NB4 (cell line): Measurements from ENCODE around the gene BAIAP2.
A peak's percentile ranks its signal among the peaks of the same experiment; 100 is the strongest.

Experiments used
- DNase-seq: peaks from one replicate; pipeline ENCODE4 v3.0.0; 2010; ENCODE audit warnings: low read depth
- H3K4me3 ChIP-seq: one replicate; pipeline ENCODE4 v1.5.1; 2011; ENCODE audit warnings: mild to moderate bottlenecking, low read depth, low read length, moderate library complexity
- MYC ChIP-seq: IDR thresholded peaks from 2 replicates; pipeline ENCODE4 v1.6.1; 2011; ENCODE audit warnings: low read depth, low read length
- POLR2A ChIP-seq: IDR thresholded peaks from 2 replicates; pipeline ENCODE4 v1.6.1; 2011; ENCODE audit warnings: mild to moderate bottlenecking; ENCODE audit not compliant: insufficient read length; ENCODE audit errors: extremely low read depth
- TF ChIP-seq, protein P1 (sequence below): IDR thresholded peaks from 2 replicates; pipeline ENCODE4 v1.6.1; 2011; ENCODE audit warnings: low read depth, low read length
- TF ChIP-seq, protein P2 (sequence below): IDR thresholded peaks from one replicate; pipeline ENCODE4 v1.5.1; 2012; ENCODE audit warnings: low read depth, low read length

BAIAP2 gene

DNA sequence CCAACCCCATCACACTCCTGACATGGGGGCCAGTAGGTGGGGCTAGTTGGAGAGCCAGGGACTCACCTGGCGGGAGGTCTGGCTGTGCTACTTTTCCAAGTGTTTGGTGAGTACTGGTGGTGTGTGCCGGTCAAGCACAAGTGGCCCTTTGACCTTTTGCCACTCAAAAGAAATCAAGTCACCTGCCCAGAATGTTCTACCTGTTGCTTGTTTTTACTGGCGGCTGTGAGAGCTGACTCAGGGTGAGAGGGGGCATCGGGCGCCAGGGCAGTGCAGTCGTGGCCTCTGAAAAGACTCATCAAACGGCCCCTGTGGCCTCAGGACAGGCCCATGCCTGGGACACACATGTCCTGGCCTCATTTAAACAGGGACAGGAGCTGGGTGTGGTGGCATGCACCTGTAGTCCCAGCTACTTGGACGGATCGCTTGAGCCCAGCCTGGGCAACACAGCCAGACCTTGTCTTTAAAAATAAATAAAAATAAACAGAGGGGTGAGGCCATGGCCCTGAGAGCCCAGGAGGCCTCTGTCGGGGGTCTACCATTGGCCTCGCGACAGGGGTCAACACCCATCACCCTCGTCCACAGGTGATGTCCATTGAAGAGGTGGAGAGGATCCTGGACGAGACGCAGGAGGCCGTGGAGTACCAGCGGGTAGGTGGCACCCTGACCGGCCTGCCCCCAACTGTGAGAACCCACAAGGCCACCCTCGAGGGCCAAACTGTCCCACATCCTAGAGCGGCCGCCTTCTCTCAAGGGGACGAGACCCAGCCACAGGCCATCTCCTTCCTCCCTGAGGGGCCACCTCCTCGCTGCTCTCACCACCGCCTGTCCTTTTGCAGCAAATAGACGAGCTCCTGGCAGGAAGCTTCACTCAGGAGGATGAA, 38.3 kb upstream of the BAIAP2 start:
- H3K4me3 ChIP-seq, result no peak overlapping the region
- no peak for DNase-seq
- 0 out of 2 replicates have a peak, but pooled peaks have one; percentile 12 for TF ChIP-seq MYC
- TF ChIP-seq, protein P1, sequence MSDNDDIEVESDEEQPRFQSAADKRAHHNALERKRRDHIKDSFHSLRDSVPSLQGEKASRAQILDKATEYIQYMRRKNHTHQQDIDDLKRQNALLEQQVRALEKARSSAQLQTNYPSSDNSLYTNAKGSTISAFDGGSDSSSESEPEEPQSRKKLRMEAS, result no peak
- no peak for TF ChIP-seq POLR2A

DNA sequence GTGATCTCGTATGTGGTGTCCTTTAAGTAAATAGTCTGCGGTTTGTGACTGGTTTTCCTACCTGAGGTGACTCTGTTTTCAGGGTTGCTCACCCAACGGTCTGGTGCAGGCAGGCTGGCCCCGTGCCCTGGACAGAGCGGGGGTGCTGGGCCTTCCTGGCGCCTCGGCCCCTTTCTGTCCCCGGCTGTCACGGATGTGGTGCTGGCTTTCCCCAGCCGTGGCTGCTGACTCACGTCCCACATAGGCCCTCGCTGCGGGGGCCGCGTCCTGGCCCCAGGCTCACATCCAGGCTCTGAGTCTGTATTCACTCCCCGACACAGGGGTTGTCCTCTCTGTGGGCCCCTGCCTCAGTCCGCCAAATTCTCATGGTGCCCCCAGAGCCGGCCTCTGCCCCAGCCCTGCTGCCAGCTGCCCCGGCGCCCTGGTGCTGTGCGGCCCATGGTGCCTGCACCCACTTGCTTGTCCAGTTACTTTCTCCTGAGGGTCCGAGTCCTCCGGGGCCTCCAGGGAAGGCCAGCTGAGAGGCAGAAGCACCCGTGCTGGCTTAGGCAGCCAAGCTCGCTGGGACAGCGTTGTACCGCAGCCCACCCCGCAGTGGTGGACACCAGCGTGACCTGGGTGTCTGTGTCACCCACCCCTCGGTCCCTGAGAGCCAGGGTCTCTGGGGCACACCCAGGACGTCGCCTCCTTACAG, 37.4 kb upstream of the BAIAP2 start:
- peak overlapping the region; percentile 11 for H3K4me3 ChIP-seq
- DNase-seq, result peak; percentile 96
- TF ChIP-seq MYC (no peak; the same call in 1 of the 2 replicates), POLR2A (no peak)
- TF ChIP-seq, protein P1, result peak; percentile 37; the same call in 1 of the 2 replicates
- TF ChIP-seq, protein P2, sequence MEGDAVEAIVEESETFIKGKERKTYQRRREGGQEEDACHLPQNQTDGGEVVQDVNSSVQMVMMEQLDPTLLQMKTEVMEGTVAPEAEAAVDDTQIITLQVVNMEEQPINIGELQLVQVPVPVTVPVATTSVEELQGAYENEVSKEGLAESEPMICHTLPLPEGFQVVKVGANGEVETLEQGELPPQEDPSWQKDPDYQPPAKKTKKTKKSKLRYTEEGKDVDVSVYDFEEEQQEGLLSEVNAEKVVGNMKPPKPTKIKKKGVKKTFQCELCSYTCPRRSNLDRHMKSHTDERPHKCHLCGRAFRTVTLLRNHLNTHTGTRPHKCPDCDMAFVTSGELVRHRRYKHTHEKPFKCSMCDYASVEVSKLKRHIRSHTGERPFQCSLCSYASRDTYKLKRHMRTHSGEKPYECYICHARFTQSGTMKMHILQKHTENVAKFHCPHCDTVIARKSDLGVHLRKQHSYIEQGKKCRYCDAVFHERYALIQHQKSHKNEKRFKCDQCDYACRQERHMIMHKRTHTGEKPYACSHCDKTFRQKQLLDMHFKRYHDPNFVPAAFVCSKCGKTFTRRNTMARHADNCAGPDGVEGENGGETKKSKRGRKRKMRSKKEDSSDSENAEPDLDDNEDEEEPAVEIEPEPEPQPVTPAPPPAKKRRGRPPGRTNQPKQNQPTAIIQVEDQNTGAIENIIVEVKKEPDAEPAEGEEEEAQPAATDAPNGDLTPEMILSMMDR, result no peak

DNA sequence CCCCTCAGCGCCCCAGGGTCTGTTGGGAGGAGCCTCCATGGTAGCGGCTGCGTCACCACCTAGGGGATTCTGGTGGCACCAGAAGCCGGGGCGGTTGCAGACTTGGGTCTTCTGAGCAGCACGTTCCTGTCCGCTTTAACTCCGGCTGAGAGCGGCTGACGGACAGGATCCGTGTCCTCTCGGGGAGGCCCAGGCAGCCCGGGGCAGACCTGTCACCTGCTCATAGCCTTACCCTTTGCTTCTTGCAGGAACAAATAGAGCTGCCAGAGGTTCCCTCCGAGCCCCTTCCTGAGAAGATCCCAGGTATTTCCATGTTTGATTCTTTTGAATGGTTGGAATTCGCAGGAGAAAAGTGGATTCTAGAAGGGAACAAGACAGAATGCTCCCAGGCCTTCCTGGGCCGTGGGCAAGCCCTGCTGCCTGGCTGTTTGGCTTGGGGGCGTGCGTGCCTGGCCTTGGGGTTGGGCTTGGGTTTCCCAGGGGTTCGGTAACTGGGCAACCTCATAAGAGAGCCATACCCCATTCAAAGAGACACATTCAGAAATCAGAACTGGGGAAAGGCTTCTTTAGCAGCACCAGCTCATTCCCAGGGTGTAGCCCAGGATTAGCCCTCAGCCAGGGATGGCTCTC, 36.7 kb upstream of the BAIAP2 start:
- TF ChIP-seq, protein P1, result no peak
- TF ChIP-seq MYC (no peak), POLR2A (no peak)
- TF ChIP-seq, protein P2, result no peak
- DNase-seq, result no peak
- peak overlapping the region; percentile 11 for H3K4me3 ChIP-seq

DNA sequence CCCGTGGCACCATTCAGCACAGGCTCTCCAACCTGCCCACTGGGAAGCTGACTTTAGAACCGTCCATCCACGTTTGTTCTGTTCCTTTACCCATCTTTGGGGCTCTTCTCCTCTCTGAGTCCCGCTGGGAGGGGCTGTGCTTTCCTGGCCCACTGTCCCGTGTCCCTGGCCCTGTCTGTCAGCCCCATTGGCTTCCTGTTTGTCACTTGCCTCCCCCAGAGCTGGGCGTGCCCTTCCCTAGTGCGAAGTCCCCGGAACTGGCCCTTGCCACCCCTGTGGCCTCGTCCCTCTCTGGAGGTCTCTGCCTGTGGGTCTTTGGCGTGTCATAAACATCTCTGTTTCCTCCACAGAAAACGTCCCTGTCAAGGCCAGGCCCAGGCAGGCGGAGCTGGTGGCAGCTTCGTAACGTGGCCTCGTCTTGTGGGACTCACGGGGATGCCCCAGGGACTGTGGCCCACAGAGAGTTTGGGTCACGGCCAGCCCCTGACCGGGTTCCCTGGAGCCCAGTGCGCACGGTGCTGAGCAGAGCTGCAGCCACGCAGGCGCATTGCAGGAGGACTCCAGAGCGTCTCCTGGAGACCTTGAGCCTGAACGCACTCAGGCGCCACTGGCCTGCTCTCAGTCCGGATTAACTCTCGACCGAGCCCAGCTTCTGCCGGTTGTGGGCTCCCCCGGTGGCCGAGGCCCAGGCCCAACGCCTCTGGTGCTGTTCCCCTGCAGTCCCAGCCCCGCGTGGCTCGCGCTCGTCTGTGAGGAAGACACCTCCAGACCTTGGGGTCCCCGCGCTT, 36.0 kb upstream of the BAIAP2 start:
- DNase-seq, result no peak
- TF ChIP-seq, protein P2, result no peak
- TF ChIP-seq, protein P1, result no peak
- no peak for TF ChIP-seq POLR2A
- TF ChIP-seq MYC, result no peak
- no peak overlapping the region for H3K4me3 ChIP-seq

DNA sequence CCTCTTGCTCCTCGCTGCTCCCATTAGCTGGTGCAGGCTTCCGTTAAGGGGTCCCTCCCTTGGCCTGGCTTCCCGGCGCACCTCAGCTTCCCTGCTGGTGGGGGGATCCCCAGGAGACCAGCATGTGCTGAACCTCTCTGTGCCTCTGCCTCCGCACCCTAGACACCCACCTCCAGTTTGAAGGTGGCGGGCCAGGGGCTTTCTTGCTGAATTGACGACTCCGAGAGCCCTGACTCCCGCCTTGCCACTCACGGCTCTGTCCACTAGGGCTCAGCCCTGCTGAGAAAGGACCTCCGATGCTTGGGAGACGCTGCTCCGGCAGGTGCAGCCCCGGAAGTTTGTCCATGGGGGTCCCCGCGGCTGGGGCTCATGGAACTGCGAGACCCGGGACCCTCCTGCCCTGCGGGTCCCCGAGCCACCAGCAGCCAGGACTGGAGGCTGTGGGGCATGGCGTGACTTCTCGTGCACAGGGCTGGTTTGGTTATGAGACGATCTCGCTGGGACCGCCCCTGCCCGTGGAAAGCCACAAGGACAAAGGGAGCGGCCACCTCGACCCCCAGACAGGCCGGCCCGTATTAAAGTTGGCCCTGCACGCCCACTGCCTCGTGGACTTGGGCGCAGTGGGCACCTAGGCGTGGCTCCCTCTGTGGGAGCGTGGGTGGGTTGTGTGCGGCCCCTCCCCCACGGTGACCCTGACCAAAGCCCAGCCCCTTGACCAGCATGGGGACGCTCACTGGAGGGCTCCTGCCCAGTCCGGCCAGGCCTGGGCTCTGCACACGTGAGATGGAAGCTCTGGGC, 35.2 kb upstream of the BAIAP2 start:
- DNase-seq, result no peak
- no peak overlapping the region for H3K4me3 ChIP-seq
- TF ChIP-seq, protein P1, result no peak
- TF ChIP-seq MYC (no peak), POLR2A (no peak)
- TF ChIP-seq, protein P2, result no peak
